ENCODE data around the gene SNRPA.
"Not testable (repeated sequence)": the region's sequence is repeated elsewhere in the genome, so short reads cannot be mapped to it uniquely, and the experiment has no call there.

The SNRPA gene

GRCh38 chr19:40721936-40722661 is 28.9 kb upstream of the SNRPA start:
- no peak for DNase-seq (ENCODE audit: low read depth)

GRCh38 chr19:40723661-40724254 is 27.2 kb upstream of the SNRPA start:
- no peak for DNase-seq (ENCODE audit: low read depth)

- no peak for DNase-seq (ENCODE audit: low read depth)
Observed at GRCh38 chr19:40724315-40724714, 26.7 kb upstream of the SNRPA start.

- DNase-seq (ENCODE audit: low read depth), result no peak
Observed at GRCh38 chr19:40724855-40725254, 26.1 kb upstream of the SNRPA start.

- DNase-seq (ENCODE audit: low read depth), result no peak
Observed at GRCh38 chr19:40726279-40726678, 24.7 kb upstream of the SNRPA start.

- not testable (repeated sequence) for DNase-seq (ENCODE audit: low read depth)
Observed at GRCh38 chr19:40730065-40730464, 20.9 kb upstream of the SNRPA start.

GRCh38 chr19:40732304-40732703 is 18.7 kb upstream of the SNRPA start:
- not testable (repeated sequence) for DNase-seq (ENCODE audit: low read depth)

GRCh38 chr19:40733149-40733548 is 17.9 kb upstream of the SNRPA start:
- no peak for DNase-seq (ENCODE audit: low read depth)

GRCh38 chr19:40735013-40735771 is 15.8 kb upstream of the SNRPA start:
- no peak for DNase-seq (ENCODE audit: low read depth)

GRCh38 chr19:40736661-40737060 is 14.3 kb upstream of the SNRPA start:
- no peak for DNase-seq (ENCODE audit: low read depth)

- no peak for DNase-seq (ENCODE audit: low read depth)
Observed at GRCh38 chr19:40737102-40737644, 13.8 kb upstream of the SNRPA start.

GRCh38 chr19:40739030-40739839 is 11.8 kb upstream of the SNRPA start:
- DNase-seq (ENCODE audit: low read depth), result no peak

GRCh38 chr19:40739871-40740703 is 10.9 kb upstream of the SNRPA start:
- DNase-seq (ENCODE audit: low read depth), result no peak

- no peak for DNase-seq (ENCODE audit: low read depth)
Observed at GRCh38 chr19:40740747-40741146, 10.3 kb upstream of the SNRPA start.

- DNase-seq (ENCODE audit: low read depth), result no peak
Observed at GRCh38 chr19:40741527-40742390, 9.2 kb upstream of the SNRPA start.

- DNase-seq (ENCODE audit: low read depth), result no peak
Observed at GRCh38 chr19:40742477-40742876, 8.5 kb upstream of the SNRPA start.

GRCh38 chr19:40742886-40743285 is 8.1 kb upstream of the SNRPA start:
- no peak for DNase-seq (ENCODE audit: low read depth)

GRCh38 chr19:40743926-40744325 is 7.1 kb upstream of the SNRPA start:
- DNase-seq (ENCODE audit: low read depth), result no peak

- no peak for DNase-seq (ENCODE audit: low read depth)
Observed at GRCh38 chr19:40744554-40745401, 6.2 kb upstream of the SNRPA start.

Measured in activated T-helper 1 cell treated with Interleukin-2 at 50 U/mL for 16 hours (primary cell).